Hematopoietic multipotent progenitor cell treated with erythropoietin and hydrocortisone succinate and interleukin-3 and kit ligand, for 8 days (in vitro differentiated cells): ENCODE measurements around the gene CHRM1.

ENCODE experiments used
- DNase-seq: peaks from one replicate; pipeline ENCODE4 v3.0.0-alpha.2; 2015

Gene CHRM1

GRCh38 chr11:62925745-62926679 lies 4.8 kb upstream of the CHRM1 start:
- DNase-seq, result no peak

- DNase-seq, result no peak
Measured at GRCh38 chr11:62925308-62925707, 4.1 kb upstream of the CHRM1 start.

GRCh38 chr11:62923601-62924411 lies 2.6 kb upstream of the CHRM1 start:
- DNase-seq, result no peak

GRCh38 chr11:62922653-62923431 lies 1.7 kb upstream of the CHRM1 start:
- DNase-seq, result no peak

- no peak for DNase-seq
Measured at GRCh38 chr11:62922189-62922589, 1.0 kb upstream of the CHRM1 start.

GRCh38 chr11:62921573-62922188 lies 518 bp upstream of the CHRM1 start:
- DNase-seq, result no peak

GRCh38 chr11:62919898-62920640 lies 1.1 kb downstream of the CHRM1 start:
- DNase-seq, result peak; percentile 19

GRCh38 chr11:62919476-62919875 lies 1.7 kb downstream of the CHRM1 start:
- DNase-seq, result no peak

- no peak for DNase-seq
Measured at GRCh38 chr11:62918531-62918930, 2.6 kb downstream of the CHRM1 start.

- DNase-seq, result no peak
Measured at GRCh38 chr11:62917906-62918502, 3.2 kb downstream of the CHRM1 start.

GRCh38 chr11:62914416-62914815 lies 6.7 kb downstream of the CHRM1 start:
- no peak for DNase-seq

GRCh38 chr11:62912268-62912667 lies 8.9 kb downstream of the CHRM1 start:
- DNase-seq, result no peak

- DNase-seq, result no peak
Measured at GRCh38 chr11:62911137-62912130, 9.7 kb downstream of the CHRM1 start.

- DNase-seq, result no peak
Measured at GRCh38 chr11:62910141-62910882, 10.9 kb downstream of the CHRM1 start.

- peak; percentile 34 for DNase-seq
Measured at GRCh38 chr11:62909107-62909894, 11.9 kb downstream of the CHRM1 start.

GRCh38 chr11:62908468-62909072 lies 12.6 kb downstream of the CHRM1 start:
- DNase-seq, result no peak

- peak; percentile 89 for DNase-seq
Measured at GRCh38 chr11:62905927-62906531, 15.1 kb downstream of the CHRM1 start.

- DNase-seq, result no peak
Measured at GRCh38 chr11:62905296-62905695, 15.9 kb downstream of the CHRM1 start.
